Measurements from ENCODE around the gene KATNB1. TPM values are rescaled to one million over a fixed set of nuclear protein-coding genes. Genes with fewer than 3 reads are reported as not detected.

Gene KATNB1
- total and polyA plus RNA-seq, 2 experiments from 2014 or later, result 46.4 to 49.4 TPM

- Histone ChIP-seq H3K4me1 (ENCODE audit: low read depth) (peaks cover 7% of the 10 kb centered on the region), H3K27ac (no peak overlapping the region), H3K4me3 (no peak overlapping the region), H3K27me3 (no peaks in the 10 kb centered on the region), H3K9me3 (ENCODE audit: low read depth) (no peaks in the 10 kb centered on the region), H3K36me3 (no peaks in the 10 kb centered on the region)
- TF ChIP-seq CTCF (IDR thresholded peaks at IDR 0.05; ENCODE audit: low read depth, low read length), result no peak
- DNase-seq (ENCODE audit: low read depth in 1 of 2, low spot score in 1 of 2), result no peak
Measured at GRCh38 chr16:57694231-57694724, 41.3 kb upstream of the KATNB1 start.

- Histone ChIP-seq H3K27ac (peak within 1 kb of the TSS; percentile 4), H3K27me3 (no peaks in the 10 kb centered on the region), H3K4me1 (ENCODE audit: low read depth) (no peaks in the 10 kb centered on the region), H3K9me3 (ENCODE audit: low read depth) (no peaks in the 10 kb centered on the region), H3K4me3 (peak within 1 kb of the TSS; percentile 18), H3K36me3 (no peaks in the 10 kb centered on the region)
- TF ChIP-seq CTCF (IDR thresholded peaks at IDR 0.05; ENCODE audit: low read depth, low read length), result no peak
- peak; percentile 72 to 85 for DNase-seq (ENCODE audit: low read depth in 1 of 2, low spot score in 1 of 2)
Measured at GRCh38 chr16:57694725-57695679, 40.6 kb upstream of the KATNB1 start, which contains the start of gene DRC7. DRC7 (plus strand) TSS chr16:57694806; CDS start chr16:57697950, 3,144 bp downstream.

- H3K36me3 ChIP-seq, result no peaks in the 10 kb centered on the region
- TF ChIP-seq CTCF (IDR thresholded peaks at IDR 0.05; ENCODE audit: low read depth, low read length), result no peak
- no peaks in the 10 kb centered on the region for H3K27me3 ChIP-seq
- H3K4me1 ChIP-seq (ENCODE audit: low read depth), result peaks cover 2% of the 10 kb centered on the region
- no peaks in the 10 kb centered on the region for H3K9me3 ChIP-seq (ENCODE audit: low read depth)
- H3K27ac ChIP-seq, result no peak overlapping the region
- no peak overlapping the region for H3K4me3 ChIP-seq
- DNase-seq (ENCODE audit: low read depth in 1 of 2, low spot score in 1 of 2), result no peak
Measured at GRCh38 chr16:57695680-57696069, 39.9 kb upstream of the KATNB1 start.

GRCh38 chr16:57696240-57696639 is 39.3 kb upstream of the KATNB1 start:
- Histone ChIP-seq H3K4me3 (no peak overlapping the region), H3K36me3 (no peaks in the 10 kb centered on the region), H3K9me3 (ENCODE audit: low read depth) (no peaks in the 10 kb centered on the region), H3K27ac (no peak overlapping the region), H3K4me1 (ENCODE audit: low read depth) (peaks cover 8% of the 10 kb centered on the region), H3K27me3 (no peaks in the 10 kb centered on the region)
- DNase-seq (ENCODE audit: low read depth in 1 of 2, low spot score in 1 of 2), result no peak
- TF ChIP-seq CTCF (IDR thresholded peaks at IDR 0.05; ENCODE audit: low read depth, low read length), result no peak

- TF ChIP-seq CTCF (IDR thresholded peaks at IDR 0.05; ENCODE audit: low read depth, low read length), result no peak
- no peak for DNase-seq (ENCODE audit: low read depth in 1 of 2, low spot score in 1 of 2)
- Histone ChIP-seq H3K4me3 (no peak overlapping the region), H3K27me3 (no peaks in the 10 kb centered on the region), H3K9me3 (ENCODE audit: low read depth) (no peaks in the 10 kb centered on the region), H3K4me1 (ENCODE audit: low read depth) (peaks cover 16% of the 10 kb centered on the region), H3K36me3 (no peaks in the 10 kb centered on the region), H3K27ac (no peak overlapping the region)
Measured at GRCh38 chr16:57697896-57698537, 37.6 kb upstream of the KATNB1 start.
